Ishikawa (cell line): ENCODE data around the gene CD27.

Source experiments
- CEBPB ChIP-seq: IDR thresholded peaks from 2 replicates; pipeline ENCODE4 v1.6.1; 2012
- CREB1 ChIP-seq: IDR thresholded peaks from 2 replicates; pipeline ENCODE4 v1.6.1; 2012; ENCODE audit warnings: low read depth
- EGR1 ChIP-seq: IDR thresholded peaks from 2 replicates; pipeline ENCODE4 v1.6.1; 2012
- EP300 ChIP-seq: IDR thresholded peaks from 2 replicates; pipeline ENCODE4 v1.6.1; 2012; ENCODE audit warnings: borderline replicate concordance
- FOXM1 ChIP-seq: IDR thresholded peaks from 2 replicates; pipeline ENCODE4 v1.6.1; 2012; ENCODE audit warnings: low read depth, borderline replicate concordance
- MAX ChIP-seq: IDR thresholded peaks from 2 replicates; pipeline ENCODE4 v1.6.1; 2012
- NFIC ChIP-seq: IDR thresholded peaks from 2 replicates; pipeline ENCODE4 v1.6.1; 2012
- RAD21 ChIP-seq: IDR thresholded peaks from 2 replicates; pipeline ENCODE4 v1.6.1; 2012; ENCODE audit warnings: low read depth
- TAF1 ChIP-seq: IDR thresholded peaks from 2 replicates; pipeline ENCODE4 v1.6.1; 2012; ENCODE audit warnings: low read depth, mild to moderate bottlenecking
- TCF12 ChIP-seq: IDR thresholded peaks from 2 replicates; pipeline ENCODE4 v1.6.1; 2012; ENCODE audit warnings: low read depth
- TEAD4 ChIP-seq: IDR thresholded peaks from 2 replicates; pipeline ENCODE4 v1.6.1; 2012
- YY1 ChIP-seq: IDR thresholded peaks from 2 replicates; pipeline ENCODE4 v1.6.1; 2012; ENCODE audit warnings: low read depth
- ZBTB7A ChIP-seq: IDR thresholded peaks from 2 replicates; pipeline ENCODE4 v1.6.1; 2012; ENCODE audit warnings: low read depth
- TF ChIP-seq, protein P1 (sequence below): IDR thresholded peaks from 2 replicates; pipeline ENCODE4 v1.6.1; 2012; ENCODE audit warnings: low read depth, mild to moderate bottlenecking
- TF ChIP-seq, protein P2 (sequence below): IDR thresholded peaks from 2 replicates; pipeline ENCODE4 v1.6.1; 2012

The CD27 gene

DNA sequence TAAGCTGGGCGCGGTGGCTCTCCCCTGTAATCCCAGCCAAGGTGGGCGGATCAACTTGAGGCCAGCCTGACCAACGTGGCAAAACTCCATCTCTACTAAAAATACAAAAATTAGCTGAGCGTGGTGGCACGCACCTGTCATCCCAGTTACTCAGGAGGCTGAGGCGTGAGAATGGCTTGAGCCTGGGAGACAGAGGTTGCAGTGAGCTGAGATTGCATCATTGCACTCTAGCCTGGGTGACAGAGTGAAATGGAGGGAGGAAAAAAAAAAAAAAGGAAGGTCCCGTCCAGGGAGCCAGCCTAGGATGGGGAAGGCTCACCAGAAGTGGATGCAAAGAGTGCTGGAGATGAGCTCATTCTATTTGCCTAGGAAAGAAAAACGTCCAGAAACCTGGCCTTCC, 1.9 kb upstream of the CD27 start:
- no peak for TF ChIP-seq MAX
- no peak for TF ChIP-seq EGR1
- TF ChIP-seq NFIC = no peak
- TF ChIP-seq, protein P1, sequence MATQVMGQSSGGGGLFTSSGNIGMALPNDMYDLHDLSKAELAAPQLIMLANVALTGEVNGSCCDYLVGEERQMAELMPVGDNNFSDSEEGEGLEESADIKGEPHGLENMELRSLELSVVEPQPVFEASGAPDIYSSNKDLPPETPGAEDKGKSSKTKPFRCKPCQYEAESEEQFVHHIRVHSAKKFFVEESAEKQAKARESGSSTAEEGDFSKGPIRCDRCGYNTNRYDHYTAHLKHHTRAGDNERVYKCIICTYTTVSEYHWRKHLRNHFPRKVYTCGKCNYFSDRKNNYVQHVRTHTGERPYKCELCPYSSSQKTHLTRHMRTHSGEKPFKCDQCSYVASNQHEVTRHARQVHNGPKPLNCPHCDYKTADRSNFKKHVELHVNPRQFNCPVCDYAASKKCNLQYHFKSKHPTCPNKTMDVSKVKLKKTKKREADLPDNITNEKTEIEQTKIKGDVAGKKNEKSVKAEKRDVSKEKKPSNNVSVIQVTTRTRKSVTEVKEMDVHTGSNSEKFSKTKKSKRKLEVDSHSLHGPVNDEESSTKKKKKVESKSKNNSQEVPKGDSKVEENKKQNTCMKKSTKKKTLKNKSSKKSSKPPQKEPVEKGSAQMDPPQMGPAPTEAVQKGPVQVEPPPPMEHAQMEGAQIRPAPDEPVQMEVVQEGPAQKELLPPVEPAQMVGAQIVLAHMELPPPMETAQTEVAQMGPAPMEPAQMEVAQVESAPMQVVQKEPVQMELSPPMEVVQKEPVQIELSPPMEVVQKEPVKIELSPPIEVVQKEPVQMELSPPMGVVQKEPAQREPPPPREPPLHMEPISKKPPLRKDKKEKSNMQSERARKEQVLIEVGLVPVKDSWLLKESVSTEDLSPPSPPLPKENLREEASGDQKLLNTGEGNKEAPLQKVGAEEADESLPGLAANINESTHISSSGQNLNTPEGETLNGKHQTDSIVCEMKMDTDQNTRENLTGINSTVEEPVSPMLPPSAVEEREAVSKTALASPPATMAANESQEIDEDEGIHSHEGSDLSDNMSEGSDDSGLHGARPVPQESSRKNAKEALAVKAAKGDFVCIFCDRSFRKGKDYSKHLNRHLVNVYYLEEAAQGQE = no peak
- TF ChIP-seq YY1 = no peak
- no peak for TF ChIP-seq RAD21
- TF ChIP-seq ZBTB7A = no peak
- no peak for TF ChIP-seq CREB1
- no peak for TF ChIP-seq TAF1
- TF ChIP-seq FOXM1 = no peak
- TF ChIP-seq EP300 = no peak
- no peak for TF ChIP-seq TCF12
- TF ChIP-seq, protein P2, sequence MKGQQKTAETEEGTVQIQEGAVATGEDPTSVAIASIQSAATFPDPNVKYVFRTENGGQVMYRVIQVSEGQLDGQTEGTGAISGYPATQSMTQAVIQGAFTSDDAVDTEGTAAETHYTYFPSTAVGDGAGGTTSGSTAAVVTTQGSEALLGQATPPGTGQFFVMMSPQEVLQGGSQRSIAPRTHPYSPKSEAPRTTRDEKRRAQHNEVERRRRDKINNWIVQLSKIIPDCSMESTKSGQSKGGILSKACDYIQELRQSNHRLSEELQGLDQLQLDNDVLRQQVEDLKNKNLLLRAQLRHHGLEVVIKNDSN = no peak
- TF ChIP-seq CEBPB = no peak
- no peak for TF ChIP-seq TEAD4

- TF ChIP-seq TCF12 = no peak
- no peak for TF ChIP-seq ZBTB7A
- TF ChIP-seq NFIC = no peak
- no peak for TF ChIP-seq TAF1
- TF ChIP-seq YY1 = no peak
- no peak for TF ChIP-seq EGR1
- TF ChIP-seq, protein P2 = no peak
- no peak for TF ChIP-seq EP300
- TF ChIP-seq CEBPB = no peak
- TF ChIP-seq MAX = no peak
- no peak for TF ChIP-seq FOXM1
- TF ChIP-seq, protein P1 = no peak
- TF ChIP-seq RAD21 = no peak
- no peak for TF ChIP-seq TEAD4
- TF ChIP-seq CREB1 = no peak
These were observed 1.3 kb upstream of the CD27 start for GRCh38 chr12:6443361-6443983.

GRCh38 chr12:6444031-6444430, 724 bp upstream of the CD27 start:
- no peak for TF ChIP-seq RAD21
- TF ChIP-seq MAX = no peak

- TF ChIP-seq CREB1 (no peak), EGR1 (no peak), ZBTB7A (no peak), CEBPB (no peak), TCF12 (no peak), YY1 (no peak), NFIC (no peak), EP300 (no peak), RAD21 (no peak), MAX (no peak), TAF1 (no peak), TEAD4 (no peak), FOXM1 (no peak)
- TF ChIP-seq, protein P2 = no peak
- TF ChIP-seq, protein P1 = no peak
These were observed 5.5 kb downstream of the CD27 start for GRCh38 chr12:6450091-6450868.
